HepG2 (cell line): ENCODE data around the gene PCYOX1L. TPM values are rescaled to one million over a fixed set of nuclear protein-coding genes. Genes with fewer than 3 reads are reported as not detected.

ENCODE experiments used
- E2F5 ChIP-seq: sonication (generic); formaldehyde crosslinking; conservative IDR thresholded peaks from 2 replicates; pipeline ENCODE4 v1.4.0; 2020; ENCODE audit warnings: missing genetic modification reagents
- FOXO4 ChIP-seq: sonication (generic); formaldehyde crosslinking; conservative IDR thresholded peaks from 2 replicates; pipeline ENCODE4 v1.8.1; 2023; ENCODE audit warnings: missing genetic modification reagents
- SYNCRIP ChIP-seq: fragments of 200-400 bp; formaldehyde crosslinking; IDR thresholded peaks from 2 replicates; pipeline ENCODE4 v1.6.1; 2018; ENCODE audit warnings: mild to moderate bottlenecking, low read depth, low read length; ENCODE audit not compliant: insufficient read depth
- TRAFD1 ChIP-seq: sonication (generic); formaldehyde crosslinking; IDR thresholded peaks from 2 replicates; pipeline ENCODE4 v1.5.1; 2020; ENCODE audit warnings: missing genetic modification reagents, mild to moderate bottlenecking, borderline replicate concordance
- ZBTB44 ChIP-seq: sonication (generic); formaldehyde crosslinking; IDR thresholded peaks from 2 replicates; pipeline ENCODE4 v1.4.0; 2020; ENCODE audit warnings: missing genetic modification reagents
- ZFAT ChIP-seq: sonication (generic); formaldehyde crosslinking; conservative IDR thresholded peaks from 2 replicates; pipeline ENCODE4 v1.8.1; 2023; ENCODE audit warnings: missing genetic modification reagents, inconsistent platforms
- ZFP37 ChIP-seq: sonication (generic); formaldehyde crosslinking; IDR thresholded peaks from 2 replicates; pipeline ENCODE4 v1.4.0; 2020; ENCODE audit warnings: missing genetic modification reagents, borderline replicate concordance
- ZNF281 ChIP-seq: sonication (generic); formaldehyde crosslinking; IDR thresholded peaks from 2 replicates; pipeline ENCODE4 v1.4.0; 2020; ENCODE audit warnings: missing genetic modification reagents, borderline replicate concordance
- ZNF318 ChIP-seq: sonication (generic); formaldehyde crosslinking; IDR thresholded peaks from 2 replicates; pipeline ENCODE4 v1.4.0; 2020; ENCODE audit warnings: mild to moderate bottlenecking, missing genetic modification reagents
- ZNF569 ChIP-seq: sonication (generic); formaldehyde crosslinking; IDR thresholded peaks from 2 replicates; pipeline ENCODE4 v1.5.0; 2020; ENCODE audit warnings: mild to moderate bottlenecking, missing genetic modification reagents, moderate library complexity, borderline replicate concordance
- polyA plus RNA-seq, 8 experiments: library from polyadenylated mRNA; depleted of rRNA in 3 of 8; stranded (reverse) in 7 of 8; unstranded in 1 of 8; fragments of >200 nt; fragmentation: Illumina TruSeq in 4 of 8; extraction: Trizol in 4 of 8; gene quantifications; 2 replicates each; pipeline versions ENCODE4 v1.2.1 to v1.2.3, GENCODE V29; 2011 to 2016; ENCODE audit warnings: low read depth in 4 of 8, missing spikeins in 1 of 8, mixed read lengths in 1 of 8; ENCODE audit not compliant: insufficient read depth in 1 of 8
- total RNA-seq, 5 experiments: library from RNA; depleted of rRNA; stranded (reverse); fragments of >200 nt; fragmentation: Illumina TruSeq; extraction: Trizol; gene quantifications; 2 replicates each; pipeline ENCODE4 v1.2.3, GENCODE V29; 2016; ENCODE audit warnings: low read depth in 1 of 5

PCYOX1L gene
- total and polyA plus RNA-seq, 2 of the 13 experiments (the other 11 are each of a cell fraction or from before 2014, with no cell fraction given), result 1.00 to 3.7 TPM

- TF ChIP-seq ZBTB44 (CRISPR knock-in tag) (no peak), E2F5 (no peak), SYNCRIP (no peak), ZNF281 (CRISPR knock-in tag) (no peak), FOXO4 (CRISPR knock-in tag) (no peak), TRAFD1 (CRISPR knock-in tag) (no peak), ZFAT (CRISPR knock-in tag) (no peak), ZNF318 (CRISPR knock-in tag) (no peak), ZFP37 (CRISPR knock-in tag) (no peak), ZNF569 (no peak)
Measured at GRCh38 chr5:149380466-149381121, 22.7 kb downstream of the PCYOX1L start (continued).
